H9 (cell line): Measurements from ENCODE around the gene SATB1. TPM values are rescaled to one million over a fixed set of nuclear protein-coding genes. Genes with fewer than 3 reads are reported as not detected.

Experiments
- DNase-seq: peaks from one replicate; pipeline ENCODE4 v3.0.0-alpha.2; 2017
- H2AFZ ChIP-seq: one replicate; pipeline ENCODE4 v1.6.1; 2013; ENCODE audit warnings: mild to moderate bottlenecking, low read length, control low read depth, moderate library complexity
- H2AK5ac ChIP-seq: 2 replicates; pipeline ENCODE4 v1.6.1; 2013; ENCODE audit warnings: low read length, control low read depth, mixed read lengths; ENCODE audit not compliant: insufficient read length
- H2BK120ac ChIP-seq: one replicate; pipeline ENCODE4 v1.6.1; 2013; ENCODE audit warnings: low read depth, mild to moderate bottlenecking, low read length, control low read depth, inconsistent platforms; ENCODE audit not compliant: poor library complexity, severe bottlenecking
- H2BK12ac ChIP-seq: 2 replicates; pipeline ENCODE4 v1.6.1; 2013; ENCODE audit warnings: low read length, control low read depth, mixed read lengths, low read depth; ENCODE audit not compliant: insufficient read length
- H2BK15ac ChIP-seq: 2 replicates; pipeline ENCODE4 v1.6.1; 2013; ENCODE audit warnings: low read depth, low read length, control low read depth
- H2BK20ac ChIP-seq: one replicate; pipeline ENCODE4 v1.6.1; 2013; ENCODE audit warnings: low read depth, mild to moderate bottlenecking, low read length, control low read depth, inconsistent platforms; ENCODE audit not compliant: poor library complexity, severe bottlenecking
- H2BK5ac ChIP-seq: 2 replicates; pipeline ENCODE4 v1.6.1; 2013; ENCODE audit warnings: low read length, control low read depth, mixed read lengths; ENCODE audit not compliant: insufficient read length
- H3K14ac ChIP-seq: 2 replicates; pipeline ENCODE4 v1.6.1; 2013; ENCODE audit warnings: low read length, control low read depth; ENCODE audit not compliant: insufficient read depth
- H3K18ac ChIP-seq: 2 replicates; pipeline ENCODE4 v1.6.1; 2013; ENCODE audit warnings: low read depth, mild to moderate bottlenecking, mixed read lengths, low read length, control low read depth; ENCODE audit not compliant: insufficient read length
- H3K23ac ChIP-seq: 2 replicates; pipeline ENCODE4 v1.6.1; 2013; ENCODE audit warnings: low read length, control low read depth, mixed read lengths, low read depth; ENCODE audit not compliant: insufficient read length
- H3K23me2 ChIP-seq: 2 replicates; pipeline ENCODE4 v1.6.1; 2013; ENCODE audit warnings: low read depth, mild to moderate bottlenecking, mixed read lengths, low read length, control low read depth; ENCODE audit not compliant: insufficient read length, poor library complexity, severe bottlenecking
- H3K27ac ChIP-seq: 2 replicates; pipeline ENCODE4 v1.5.1; 2013; ENCODE audit warnings: low read length, control low read depth, mixed read lengths, low read depth; ENCODE audit not compliant: insufficient read length
- H3K27me3 ChIP-seq: 2 replicates; pipeline ENCODE4 v1.6.1; 2013; ENCODE audit warnings: low read length, control low read depth, inconsistent platforms; ENCODE audit not compliant: insufficient read depth
- H3K4ac ChIP-seq: 2 replicates; pipeline ENCODE4 v1.6.1; 2013; ENCODE audit warnings: low read depth, mild to moderate bottlenecking, control low read depth, inconsistent platforms, low read length, moderate library complexity
- H3K4me1 ChIP-seq: 2 replicates; pipeline ENCODE4 v1.6.1; 2013; ENCODE audit warnings: low read length, control low read depth, inconsistent platforms; ENCODE audit not compliant: insufficient read depth
- H3K4me2 ChIP-seq: 2 replicates; pipeline ENCODE4 v1.6.1; 2013; ENCODE audit warnings: low read length, control low read depth, mixed read lengths; ENCODE audit not compliant: insufficient read length, insufficient read depth
- H3K56ac ChIP-seq: 2 replicates; pipeline ENCODE4 v1.6.1; 2013; ENCODE audit warnings: low read depth, mild to moderate bottlenecking, mixed read lengths, low read length, control low read depth; ENCODE audit not compliant: insufficient read length
- H3K79me1 ChIP-seq: 2 replicates; pipeline ENCODE4 v1.6.1; 2013; ENCODE audit warnings: low read depth, mild to moderate bottlenecking, moderate library complexity, low read length, control low read depth, inconsistent platforms; ENCODE audit not compliant: insufficient read depth, poor library complexity, severe bottlenecking
- H3K79me2 ChIP-seq: 2 replicates; pipeline ENCODE4 v1.6.1; 2013; ENCODE audit warnings: low read length, control low read depth, inconsistent platforms; ENCODE audit not compliant: insufficient read depth
- H3K9ac ChIP-seq: 2 replicates; pipeline ENCODE4 v1.6.1; 2013; ENCODE audit warnings: low read length, control low read depth, mixed read lengths; ENCODE audit not compliant: insufficient read length; ENCODE audit errors: extremely low read depth
- H3K9me3 ChIP-seq: one replicate; pipeline ENCODE4 v1.6.1; 2013; ENCODE audit warnings: low read depth, low read length, inconsistent platforms; ENCODE audit not compliant: control insufficient read depth
- H3T11ph ChIP-seq: one replicate; pipeline ENCODE4 v1.6.1; 2013; ENCODE audit warnings: mild to moderate bottlenecking, low read length, control low read depth, inconsistent platforms
- H4K20me1 ChIP-seq: one replicate; pipeline ENCODE4 v1.6.1; 2013; ENCODE audit not compliant: control insufficient read depth, insufficient read length, insufficient read depth
- H4K5ac ChIP-seq: 2 replicates; pipeline ENCODE4 v1.6.1; 2013; ENCODE audit warnings: low read depth, mild to moderate bottlenecking, mixed read lengths, low read length, control low read depth; ENCODE audit not compliant: insufficient read length
- H4K8ac ChIP-seq: replicated peaks from 2 replicates; pipeline ENCODE4 v1.6.1; 2013; ENCODE audit warnings: low read length, control low read depth, mixed read lengths, low read depth; ENCODE audit not compliant: insufficient read length
- H4K91ac ChIP-seq: 2 replicates; pipeline ENCODE4 v1.6.1; 2013; ENCODE audit warnings: low read depth, mild to moderate bottlenecking, moderate library complexity, mixed read lengths, low read length, control low read depth; ENCODE audit not compliant: insufficient read length
- H3K27ac Mint-ChIP-seq, 3 experiments: 2 replicates in 2 of 3; 3 replicates in 1 of 3; pipeline ENCODE4 v1.8.0; 2020 to 2021; ENCODE audit warnings: mixed read lengths in 3 of 3, mild to moderate bottlenecking in 1 of 3, moderate library complexity in 1 of 3
- H3K27me3 Mint-ChIP-seq: 2 replicates; pipeline ENCODE4 v1.8.0; 2021; ENCODE audit warnings: low read depth, mild to moderate bottlenecking, moderate library complexity, mixed read lengths
- H3K36me3 Mint-ChIP-seq, 3 experiments: 2 replicates in 2 of 3; 3 replicates in 1 of 3; pipeline ENCODE4 v1.8.0; 2020 to 2021; ENCODE audit warnings: low read depth in 3 of 3, mixed read lengths in 3 of 3; ENCODE audit not compliant: insufficient read depth in 1 of 3
- H3K4me1 Mint-ChIP-seq, 2 experiments: 2 replicates each; pipeline ENCODE4 v1.8.0; 2020; ENCODE audit warnings: mixed read lengths in 2 of 2
- H3K4me3 Mint-ChIP-seq, 2 experiments: 2 replicates in 1 of 2; 3 replicates in 1 of 2; pipeline ENCODE4 v1.8.0; 2020 to 2021; ENCODE audit warnings: mild to moderate bottlenecking in 2 of 2, mixed read lengths in 2 of 2, moderate library complexity in 1 of 2
- H3K9me3 Mint-ChIP-seq, 2 experiments: 2 replicates in 1 of 2; 3 replicates in 1 of 2; pipeline ENCODE4 v1.8.0; 2020; ENCODE audit warnings: mild to moderate bottlenecking in 2 of 2, mixed read lengths in 2 of 2, moderate library complexity in 1 of 2
- CTCF ChIP-seq: fragments of 200-600 bp; sonication (generic); conservative IDR thresholded peaks from 3 replicates; pipeline ENCODE4 v1.8.0; 2021; ENCODE audit warnings: antibody characterized with exemption, mild to moderate bottlenecking
- WGBS: extraction: QIAGEN DNeasy Blood & Tissue Kit; methylation state at CpG from one replicate; pipeline ENCODE4 v1.1.7; 2013; ENCODE audit warnings: missing lambda C conversion rate, low lambda C conversion rate, mixed read lengths; ENCODE audit not compliant: insufficient read length; ENCODE audit errors: extremely low coverage; 5-methylcytosine and 5-hydroxymethylcytosine counted together
- total RNA-seq: library from RNA; stranded (reverse); gene quantifications from 2 replicates; pipeline ENCODE4 v1.2.1, GENCODE V29; 2021

The SATB1 gene
- total RNA-seq, 1 experiment from 2014 or later: 30.7 TPM

DNA sequence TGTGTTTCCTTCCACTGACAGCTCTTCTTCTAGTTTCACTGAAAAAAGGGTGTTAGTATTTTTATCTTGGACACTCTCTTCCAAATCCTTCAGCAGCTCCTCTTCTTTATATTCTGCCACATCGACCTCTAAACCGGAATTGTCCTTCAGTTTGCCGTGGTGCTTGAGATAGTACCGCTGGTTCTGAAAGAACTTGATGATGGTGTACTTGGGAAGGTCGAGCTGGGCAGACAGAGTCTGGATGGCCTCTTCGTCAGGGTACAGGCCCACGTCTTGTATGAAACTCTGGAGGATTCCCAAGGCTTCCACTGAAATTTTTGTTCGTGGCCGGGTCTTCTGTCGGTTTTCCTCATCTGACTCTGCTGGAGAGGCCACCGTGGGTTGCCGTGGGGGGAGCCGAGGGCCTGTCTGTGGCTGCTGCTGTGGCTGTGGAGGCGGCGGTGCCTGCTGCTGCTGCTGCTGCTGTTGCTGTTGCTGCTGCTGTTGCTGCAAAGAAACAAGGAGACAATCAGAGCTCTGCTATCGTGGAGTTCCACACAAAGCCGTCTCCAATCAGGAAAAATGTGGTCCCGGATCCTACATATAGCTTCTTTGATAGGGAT is 75.8 kb downstream of the SATB1 start:
- no peak for TF ChIP-seq CTCF

More for the DNA sequence above, 75.8 kb downstream of the SATB1 start:
- no peaks in the 10 kb centered on the region for H3K27me3 ChIP-seq
- no peak overlapping the region for H4K91ac ChIP-seq
- no peak overlapping the region for H3K14ac ChIP-seq
- H3K9me3 ChIP-seq: no peaks in the 10 kb centered on the region
- H2BK15ac ChIP-seq: no peak overlapping the region
- no peaks in the 10 kb centered on the region for H3K79me2 ChIP-seq
- no peak overlapping the region for H2AFZ ChIP-seq
- Mint-ChIP-seq H3K9me3 (no peaks in the 10 kb centered on the region), H3K4me3 (no peak overlapping the region), H3K27ac (peak overlapping the region; percentile 26 to 71 (median 44); a peak in 6 of 7 replicates), H3K4me1 (peaks cover 63 to 77% of the 10 kb centered on the region in 2 experiments), H3K27me3 (no peaks in the 10 kb centered on the region), H3K36me3 (peaks cover 9 to 19% (median 15%) of the 10 kb centered on the region in 3 experiments)
- H4K8ac ChIP-seq: no peak overlapping the region
- H2BK120ac ChIP-seq: no peak overlapping the region
- no peak overlapping the region for H3T11ph ChIP-seq
- H3K23ac ChIP-seq: no peak overlapping the region
- DNase-seq: peak; percentile 37
- no peak overlapping the region for H2BK20ac ChIP-seq
- H3K79me1 ChIP-seq: no peaks in the 10 kb centered on the region
- H2BK5ac ChIP-seq: no peak overlapping the region
- H2AK5ac ChIP-seq: no peak overlapping the region
- no peaks in the 10 kb centered on the region for H4K20me1 ChIP-seq
- WGBS: no CpG with 5 or more reads among the region's 18 CpGs
- no peak overlapping the region for H3K9ac ChIP-seq
- H4K5ac ChIP-seq: no peak overlapping the region
- H3K18ac ChIP-seq: no peak overlapping the region
- no peak overlapping the region for H2BK12ac ChIP-seq
- no peak overlapping the region for H3K27ac ChIP-seq
- H3K4ac ChIP-seq: no peak overlapping the region
- no peak overlapping the region for H3K56ac ChIP-seq
- no peaks in the 10 kb centered on the region for H3K23me2 ChIP-seq
- peaks cover 2% of the 10 kb centered on the region; the same call in 1 of the 2 replicates for H3K4me1 ChIP-seq
- no peak overlapping the region for H3K4me2 ChIP-seq
